Mesothelial cell of epicardium (in vitro differentiated cells): Measurements from ENCODE around the gene KLK15. TPM values are rescaled to one million over a fixed set of nuclear protein-coding genes. Genes with fewer than 3 reads are reported as not detected.

Experiments used
- DNase-seq, 2 experiments: peaks; one replicate each; pipeline ENCODE4 v3.0.0; 2021; ENCODE audit warnings: low spot score in 2 of 2; ENCODE audit not compliant: unreplicated experiment in 2 of 2
- H3K27ac Mint-ChIP-seq: 2 replicates; pipeline ENCODE4 v1.8.0; 2021; ENCODE audit warnings: mixed read lengths
- H3K27me3 Mint-ChIP-seq: 2 replicates; pipeline ENCODE4 v1.8.0; 2021; ENCODE audit warnings: low read depth, mixed read lengths
- H3K36me3 Mint-ChIP-seq: 2 replicates; pipeline ENCODE4 v1.8.0; 2021; ENCODE audit warnings: mixed read lengths
- H3K4me1 Mint-ChIP-seq: 2 replicates; pipeline ENCODE4 v1.8.0; 2021; ENCODE audit warnings: mixed read lengths
- H3K4me3 Mint-ChIP-seq: 2 replicates; pipeline ENCODE4 v1.8.0; 2021; ENCODE audit warnings: mild to moderate bottlenecking, moderate library complexity, mixed read lengths
- H3K9me3 Mint-ChIP-seq: 2 replicates; pipeline ENCODE4 v1.8.0; 2021; ENCODE audit warnings: mixed read lengths
- CTCF ChIP-seq: fragments of 200-600 bp; sonication (generic); IDR thresholded peaks from one replicate; pipeline ENCODE4 v1.5.0; 2021; ENCODE audit warnings: antibody characterized with exemption; ENCODE audit not compliant: unreplicated experiment
- total RNA-seq: library from RNA; stranded (reverse); gene quantifications from 3 replicates; pipeline ENCODE4 v1.2.1, GENCODE V29; 2021

Gene KLK15
- total RNA-seq, 1 donor from 2014 or later, result not detected

GRCh38 chr19:50857366-50857765 lies 24.0 kb upstream of the KLK15 start:
- DNase-seq, result no peak
- H3K4me1 Mint-ChIP-seq, result peaks cover 5% of the 10 kb centered on the region
- peaks cover 82% of the 10 kb centered on the region for H3K27me3 Mint-ChIP-seq
- H3K9me3 Mint-ChIP-seq, result no peaks in the 10 kb centered on the region
- no peak for TF ChIP-seq CTCF
- H3K27ac Mint-ChIP-seq, result no peak overlapping the region
- no peaks in the 10 kb centered on the region for H3K36me3 Mint-ChIP-seq
- no peak overlapping the region for H3K4me3 Mint-ChIP-seq

- Mint-ChIP-seq H3K27me3 (peaks cover 78% of the 10 kb centered on the region), H3K4me1 (peaks cover 5% of the 10 kb centered on the region), H3K27ac (no peak within 1 kb of the TSS)
Observed at GRCh38 chr19:50854636-50855410, 21.4 kb upstream of the KLK15 start, which contains the start of gene KLK3. Gene KLK3, plus strand, starts transcription at chr19:50854915. Its CDS starts 41 bp downstream, at chr19:50854956.

GRCh38 chr19:50851620-50852019 lies 18.2 kb upstream of the KLK15 start:
- no peak overlapping the region for H3K4me3 Mint-ChIP-seq
- no peaks in the 10 kb centered on the region for H3K4me1 Mint-ChIP-seq
- peaks cover 65% of the 10 kb centered on the region for H3K27me3 Mint-ChIP-seq
- H3K27ac Mint-ChIP-seq, result no peak overlapping the region
- TF ChIP-seq CTCF, result no peak
- no peaks in the 10 kb centered on the region for H3K36me3 Mint-ChIP-seq
- no peaks in the 10 kb centered on the region for H3K9me3 Mint-ChIP-seq
- DNase-seq, result no peak

More at GRCh38 chr19:50854636-50855410, 21.4 kb upstream of the KLK15 start, which contains the start of gene KLK3:
- DNase-seq, result no peak
- no peaks in the 10 kb centered on the region for H3K36me3 Mint-ChIP-seq
- no peaks in the 10 kb centered on the region for H3K9me3 Mint-ChIP-seq
- TF ChIP-seq CTCF, result no peak
- no peak within 1 kb of the TSS for H3K4me3 Mint-ChIP-seq

- Mint-ChIP-seq H3K36me3 (no peaks in the 10 kb centered on the region), H3K9me3 (no peaks in the 10 kb centered on the region), H3K27me3 (peaks cover 60% of the 10 kb centered on the region), H3K27ac (no peak overlapping the region), H3K4me1 (no peaks in the 10 kb centered on the region), H3K4me3 (no peak overlapping the region)
- no peak for TF ChIP-seq CTCF
- DNase-seq, result no peak
Observed at GRCh38 chr19:50850738-50851137, 17.4 kb upstream of the KLK15 start.

- Mint-ChIP-seq H3K27ac (no peak overlapping the region), H3K4me1 (no peaks in the 10 kb centered on the region), H3K27me3 (peaks cover 76% of the 10 kb centered on the region), H3K4me3 (no peak overlapping the region), H3K36me3 (peaks cover 1% of the 10 kb centered on the region), H3K9me3 (peaks cover 9% of the 10 kb centered on the region)
- TF ChIP-seq CTCF, result no peak
- DNase-seq, result no peak
Observed at GRCh38 chr19:50844296-50844935, 11.0 kb upstream of the KLK15 start.
